Measurements from ENCODE around the gene DEAF1. TPM values are rescaled to one million over a fixed set of nuclear protein-coding genes. Genes with fewer than 3 reads are reported as not detected.

DEAF1 gene
- total and polyA plus RNA-seq, 2 donors (not counting 3 experiments of a cell fraction or from before 2014, with no cell fraction given): 43.6 to 55.7 TPM

DNA sequence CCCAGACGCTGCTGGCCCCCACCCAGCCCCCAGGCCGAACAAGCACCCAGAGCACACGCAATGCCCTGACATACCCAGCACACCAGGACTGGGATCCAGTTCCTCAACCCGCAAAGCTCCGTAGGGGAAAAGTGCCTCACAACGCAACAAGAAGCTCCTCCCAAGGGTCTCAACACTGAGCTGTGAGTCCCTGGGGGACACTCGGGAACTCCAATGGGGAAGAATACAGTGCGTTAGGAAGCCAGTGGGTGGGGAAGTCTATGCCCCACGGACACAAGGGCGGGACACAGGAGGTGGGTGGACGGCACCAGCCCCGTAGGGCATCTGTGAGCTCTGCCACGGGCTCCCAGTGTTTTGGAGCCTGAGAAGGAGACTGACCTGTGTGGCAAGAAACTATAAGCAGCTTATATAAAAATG is 1.6 kb downstream of the DEAF1 start:
- no peak overlapping the region for H2AFZ ChIP-seq (ENCODE audit: low read depth, low read length)

More for the DNA sequence above, 1.6 kb downstream of the DEAF1 start:
- peak overlapping the region in 2 of 3 experiments; percentile 28 to 46 for H3K4me3 ChIP-seq (replicated peaks in 1 of 3; ENCODE audit: insufficient read depth in 1 of 3, low read depth in 1 of 3, low read length in 3 of 3)
- TF ChIP-seq GATA2 (IDR thresholded peaks at IDR 0.05; ENCODE audit: insufficient read depth, insufficient read length, low read depth, low read length) (no peak), MAX (IDR thresholded peaks at IDR 0.05; ENCODE audit: insufficient read depth, insufficient read length) (no peak), POLR2AphosphoS5 (IDR thresholded peaks at IDR 0.05; ENCODE audit: insufficient read depth, low read depth, low read length) (no peak), FOS (IDR thresholded peaks at IDR 0.05; ENCODE audit: borderline replicate concordance, insufficient read depth, low read length) (no peak), EZH2 (IDR thresholded peaks at IDR 0.05; ENCODE audit: borderline replicate concordance, low read depth, low read length, severe bottlenecking) (no peak), MYC (IDR thresholded peaks at IDR 0.05; ENCODE audit: low read depth, low read length) (no peak), JUN (IDR thresholded peaks at IDR 0.05; ENCODE audit: borderline replicate concordance, insufficient read depth, insufficient read length, low read depth) (no peak), POLR2A (IDR thresholded peaks at IDR 0.05; ENCODE audit: low read depth, low read length) (no peak)
- TF ChIP-seq, protein P1, sequence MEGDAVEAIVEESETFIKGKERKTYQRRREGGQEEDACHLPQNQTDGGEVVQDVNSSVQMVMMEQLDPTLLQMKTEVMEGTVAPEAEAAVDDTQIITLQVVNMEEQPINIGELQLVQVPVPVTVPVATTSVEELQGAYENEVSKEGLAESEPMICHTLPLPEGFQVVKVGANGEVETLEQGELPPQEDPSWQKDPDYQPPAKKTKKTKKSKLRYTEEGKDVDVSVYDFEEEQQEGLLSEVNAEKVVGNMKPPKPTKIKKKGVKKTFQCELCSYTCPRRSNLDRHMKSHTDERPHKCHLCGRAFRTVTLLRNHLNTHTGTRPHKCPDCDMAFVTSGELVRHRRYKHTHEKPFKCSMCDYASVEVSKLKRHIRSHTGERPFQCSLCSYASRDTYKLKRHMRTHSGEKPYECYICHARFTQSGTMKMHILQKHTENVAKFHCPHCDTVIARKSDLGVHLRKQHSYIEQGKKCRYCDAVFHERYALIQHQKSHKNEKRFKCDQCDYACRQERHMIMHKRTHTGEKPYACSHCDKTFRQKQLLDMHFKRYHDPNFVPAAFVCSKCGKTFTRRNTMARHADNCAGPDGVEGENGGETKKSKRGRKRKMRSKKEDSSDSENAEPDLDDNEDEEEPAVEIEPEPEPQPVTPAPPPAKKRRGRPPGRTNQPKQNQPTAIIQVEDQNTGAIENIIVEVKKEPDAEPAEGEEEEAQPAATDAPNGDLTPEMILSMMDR (IDR thresholded peaks at IDR 0.05; ENCODE audit: extremely low read depth in 1 of 2, insufficient read depth in 1 of 2, low read depth in 1 of 2, low read length in 2 of 2): no peak
- peak overlapping the region; percentile 64 for H3K4me2 ChIP-seq (ENCODE audit: insufficient read depth, low read length)
- H3K4me1 ChIP-seq (ENCODE audit: control insufficient read depth, extremely low read depth, insufficient read depth, low read length): peaks cover 32% of the 10 kb centered on the region
- peaks cover 59% of the 10 kb centered on the region for H3K79me2 ChIP-seq (ENCODE audit: control insufficient read depth, insufficient read depth, low read length)
- H3K27me3 ChIP-seq (ENCODE audit: control insufficient read depth in 2 of 2, insufficient read depth in 2 of 2, low read length in 2 of 2): no peaks in the 10 kb centered on the region
- H3K9me3 ChIP-seq (replicated peaks; ENCODE audit: control insufficient read depth, insufficient read depth, low read length): no peaks in the 10 kb centered on the region
- CTCF ChIA-PET: interaction anchor here (0.7 to 1.7 kb wide), 4 partner anchors 12 to 35 kb away, joined by 3 to 6 read pairs (median 4); no protein-coding TSS in a partner anchor
- BruUV-seq (replicated peaks): TSS peak; percentile 15
- H4K20me1 ChIP-seq (replicated peaks; ENCODE audit: control insufficient read depth, extremely low read depth, insufficient read depth, low read length): no peaks in the 10 kb centered on the region
- H3K36me3 ChIP-seq (ENCODE audit: control insufficient read depth in 2 of 2, extremely low read depth in 1 of 2, insufficient read depth in 2 of 2, low read length in 2 of 2): peaks cover 0 to 2% of the 10 kb centered on the region in 2 experiments
- dilution Hi-C loops (cut with MboI; ENCODE audit: extremely low pct_ligation_motif_present, low sequenced_read_pairs): no loop called here
- H3K9me1 ChIP-seq (replicated peaks; ENCODE audit: control insufficient read depth, extremely low read depth, insufficient read depth, low read length): no peaks in the 10 kb centered on the region
- DNase-seq (ENCODE audit: low read depth, low spot score): peak; percentile 31
- H3K9ac ChIP-seq (replicated peaks; ENCODE audit: extremely low read depth, insufficient read depth, low read length): no peak overlapping the region
- no peak for FAIRE-seq
- intact Hi-C loops (cut with micrococcal nuclease): no loop called here
- no peak overlapping the region for H3K27ac ChIP-seq (ENCODE audit: insufficient read depth, low read depth, low read length)
- POLR2A ChIA-PET: no interaction called here

All from endothelial cell of umbilical vein (primary cell).